H9 (cell line): Measurements from ENCODE around the gene VIM. TPM values are rescaled to one million over a fixed set of nuclear protein-coding genes. Genes with fewer than 3 reads are reported as not detected.

Source experiments
- DNase-seq: peaks from one replicate; pipeline ENCODE4 v3.0.0-alpha.2; 2017
- H2AFZ ChIP-seq: one replicate; pipeline ENCODE4 v1.6.1; 2013; ENCODE audit warnings: mild to moderate bottlenecking, low read length, control low read depth, moderate library complexity
- H2AK5ac ChIP-seq: 2 replicates; pipeline ENCODE4 v1.6.1; 2013; ENCODE audit warnings: low read length, control low read depth, mixed read lengths; ENCODE audit not compliant: insufficient read length
- H2BK120ac ChIP-seq: one replicate; pipeline ENCODE4 v1.6.1; 2013; ENCODE audit warnings: low read depth, mild to moderate bottlenecking, low read length, control low read depth, inconsistent platforms; ENCODE audit not compliant: poor library complexity, severe bottlenecking
- H2BK12ac ChIP-seq: 2 replicates; pipeline ENCODE4 v1.6.1; 2013; ENCODE audit warnings: low read length, control low read depth, mixed read lengths, low read depth; ENCODE audit not compliant: insufficient read length
- H2BK15ac ChIP-seq: 2 replicates; pipeline ENCODE4 v1.6.1; 2013; ENCODE audit warnings: low read depth, low read length, control low read depth
- H2BK20ac ChIP-seq: one replicate; pipeline ENCODE4 v1.6.1; 2013; ENCODE audit warnings: low read depth, mild to moderate bottlenecking, low read length, control low read depth, inconsistent platforms; ENCODE audit not compliant: poor library complexity, severe bottlenecking
- H2BK5ac ChIP-seq: 2 replicates; pipeline ENCODE4 v1.6.1; 2013; ENCODE audit warnings: low read length, control low read depth, mixed read lengths; ENCODE audit not compliant: insufficient read length
- H3K14ac ChIP-seq: 2 replicates; pipeline ENCODE4 v1.6.1; 2013; ENCODE audit warnings: low read length, control low read depth; ENCODE audit not compliant: insufficient read depth
- H3K18ac ChIP-seq: 2 replicates; pipeline ENCODE4 v1.6.1; 2013; ENCODE audit warnings: low read depth, mild to moderate bottlenecking, mixed read lengths, low read length, control low read depth; ENCODE audit not compliant: insufficient read length
- H3K23ac ChIP-seq: 2 replicates; pipeline ENCODE4 v1.6.1; 2013; ENCODE audit warnings: low read length, control low read depth, mixed read lengths, low read depth; ENCODE audit not compliant: insufficient read length
- H3K23me2 ChIP-seq: 2 replicates; pipeline ENCODE4 v1.6.1; 2013; ENCODE audit warnings: low read depth, mild to moderate bottlenecking, mixed read lengths, low read length, control low read depth; ENCODE audit not compliant: insufficient read length, poor library complexity, severe bottlenecking
- H3K27ac ChIP-seq: 2 replicates; pipeline ENCODE4 v1.5.1; 2013; ENCODE audit warnings: low read length, control low read depth, mixed read lengths, low read depth; ENCODE audit not compliant: insufficient read length
- H3K27me3 ChIP-seq: 2 replicates; pipeline ENCODE4 v1.6.1; 2013; ENCODE audit warnings: low read length, control low read depth, inconsistent platforms; ENCODE audit not compliant: insufficient read depth
- H3K4ac ChIP-seq: 2 replicates; pipeline ENCODE4 v1.6.1; 2013; ENCODE audit warnings: low read depth, mild to moderate bottlenecking, control low read depth, inconsistent platforms, low read length, moderate library complexity
- H3K4me1 ChIP-seq: 2 replicates; pipeline ENCODE4 v1.6.1; 2013; ENCODE audit warnings: low read length, control low read depth, inconsistent platforms; ENCODE audit not compliant: insufficient read depth
- H3K4me2 ChIP-seq: 2 replicates; pipeline ENCODE4 v1.6.1; 2013; ENCODE audit warnings: low read length, control low read depth, mixed read lengths; ENCODE audit not compliant: insufficient read length, insufficient read depth
- H3K56ac ChIP-seq: 2 replicates; pipeline ENCODE4 v1.6.1; 2013; ENCODE audit warnings: low read depth, mild to moderate bottlenecking, mixed read lengths, low read length, control low read depth; ENCODE audit not compliant: insufficient read length
- H3K79me1 ChIP-seq: 2 replicates; pipeline ENCODE4 v1.6.1; 2013; ENCODE audit warnings: low read depth, mild to moderate bottlenecking, moderate library complexity, low read length, control low read depth, inconsistent platforms; ENCODE audit not compliant: insufficient read depth, poor library complexity, severe bottlenecking
- H3K79me2 ChIP-seq: 2 replicates; pipeline ENCODE4 v1.6.1; 2013; ENCODE audit warnings: low read length, control low read depth, inconsistent platforms; ENCODE audit not compliant: insufficient read depth
- H3K9ac ChIP-seq: 2 replicates; pipeline ENCODE4 v1.6.1; 2013; ENCODE audit warnings: low read length, control low read depth, mixed read lengths; ENCODE audit not compliant: insufficient read length; ENCODE audit errors: extremely low read depth
- H3K9me3 ChIP-seq: one replicate; pipeline ENCODE4 v1.6.1; 2013; ENCODE audit warnings: low read depth, low read length, inconsistent platforms; ENCODE audit not compliant: control insufficient read depth
- H3T11ph ChIP-seq: one replicate; pipeline ENCODE4 v1.6.1; 2013; ENCODE audit warnings: mild to moderate bottlenecking, low read length, control low read depth, inconsistent platforms
- H4K20me1 ChIP-seq: one replicate; pipeline ENCODE4 v1.6.1; 2013; ENCODE audit not compliant: control insufficient read depth, insufficient read length, insufficient read depth
- H4K5ac ChIP-seq: 2 replicates; pipeline ENCODE4 v1.6.1; 2013; ENCODE audit warnings: low read depth, mild to moderate bottlenecking, mixed read lengths, low read length, control low read depth; ENCODE audit not compliant: insufficient read length
- H4K8ac ChIP-seq: replicated peaks from 2 replicates; pipeline ENCODE4 v1.6.1; 2013; ENCODE audit warnings: low read length, control low read depth, mixed read lengths, low read depth; ENCODE audit not compliant: insufficient read length
- H4K91ac ChIP-seq: 2 replicates; pipeline ENCODE4 v1.6.1; 2013; ENCODE audit warnings: low read depth, mild to moderate bottlenecking, moderate library complexity, mixed read lengths, low read length, control low read depth; ENCODE audit not compliant: insufficient read length
- H3K27ac Mint-ChIP-seq, 3 experiments: 2 replicates in 2 of 3; 3 replicates in 1 of 3; pipeline ENCODE4 v1.8.0; 2020 to 2021; ENCODE audit warnings: mixed read lengths in 3 of 3, mild to moderate bottlenecking in 1 of 3, moderate library complexity in 1 of 3
- H3K27me3 Mint-ChIP-seq: 2 replicates; pipeline ENCODE4 v1.8.0; 2021; ENCODE audit warnings: low read depth, mild to moderate bottlenecking, moderate library complexity, mixed read lengths
- H3K36me3 Mint-ChIP-seq, 3 experiments: 2 replicates in 2 of 3; 3 replicates in 1 of 3; pipeline ENCODE4 v1.8.0; 2020 to 2021; ENCODE audit warnings: low read depth in 3 of 3, mixed read lengths in 3 of 3; ENCODE audit not compliant: insufficient read depth in 1 of 3
- H3K4me1 Mint-ChIP-seq, 2 experiments: 2 replicates each; pipeline ENCODE4 v1.8.0; 2020; ENCODE audit warnings: mixed read lengths in 2 of 2
- H3K4me3 Mint-ChIP-seq, 2 experiments: 2 replicates in 1 of 2; 3 replicates in 1 of 2; pipeline ENCODE4 v1.8.0; 2020 to 2021; ENCODE audit warnings: mild to moderate bottlenecking in 2 of 2, mixed read lengths in 2 of 2, moderate library complexity in 1 of 2
- H3K9me3 Mint-ChIP-seq, 2 experiments: 2 replicates in 1 of 2; 3 replicates in 1 of 2; pipeline ENCODE4 v1.8.0; 2020; ENCODE audit warnings: mild to moderate bottlenecking in 2 of 2, mixed read lengths in 2 of 2, moderate library complexity in 1 of 2
- WGBS: extraction: QIAGEN DNeasy Blood & Tissue Kit; methylation state at CpG from one replicate; pipeline ENCODE4 v1.1.7; 2013; ENCODE audit warnings: missing lambda C conversion rate, low lambda C conversion rate, mixed read lengths; ENCODE audit not compliant: insufficient read length; ENCODE audit errors: extremely low coverage; 5-methylcytosine and 5-hydroxymethylcytosine counted together
- total RNA-seq: library from RNA; stranded (reverse); gene quantifications from 2 replicates; pipeline ENCODE4 v1.2.1, GENCODE V29; 2021
- TF ChIP-seq, protein P1 (sequence below): fragments of 200-600 bp; sonication (generic); conservative IDR thresholded peaks from 3 replicates; pipeline ENCODE4 v1.8.0; 2021; ENCODE audit warnings: antibody characterized with exemption, mild to moderate bottlenecking

VIM gene
- total RNA-seq, 1 experiment from 2014 or later: 232 TPM

DNA sequence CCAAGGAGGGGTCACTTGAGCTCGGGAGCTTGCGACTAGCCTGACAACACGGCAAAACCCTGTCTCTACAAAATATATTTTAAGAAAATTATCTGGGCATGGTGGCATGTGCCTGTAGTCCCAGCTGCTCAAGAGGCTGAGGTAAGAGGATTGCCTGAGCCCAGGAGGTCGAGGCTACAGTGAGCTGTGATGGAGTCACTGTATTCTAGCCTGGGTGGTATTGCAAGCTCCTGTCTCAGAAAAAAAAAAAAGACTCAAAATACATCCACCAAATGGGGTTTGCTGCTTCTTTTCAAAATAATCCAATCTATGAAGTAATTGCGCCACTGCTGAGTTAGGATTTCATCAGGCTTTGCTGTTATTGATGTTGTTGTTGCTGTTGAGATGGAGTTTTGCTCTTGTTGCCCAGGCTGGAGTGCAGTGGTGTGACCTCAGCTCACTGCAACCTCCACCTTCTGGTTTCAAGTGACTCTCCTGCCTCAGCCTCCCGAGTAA, 11.1 kb upstream of the VIM start:
- Histone ChIP-seq H3K9me3 (no peaks in the 10 kb centered on the region), H4K5ac (no peak overlapping the region), H4K91ac (no peak overlapping the region), H3K14ac (no peak overlapping the region), H3K4me1 (peaks cover 7% of the 10 kb centered on the region; the same call in 1 of the 2 replicates), H3K4ac (no peak overlapping the region), H2AK5ac (no peak overlapping the region), H3K56ac (no peak overlapping the region), H3K18ac (no peak overlapping the region), H3K79me1 (no peaks in the 10 kb centered on the region), H4K8ac (no peak overlapping the region), H2BK120ac (no peak overlapping the region), H3T11ph (no peak overlapping the region), H3K79me2 (no peaks in the 10 kb centered on the region), H3K23ac (no peak overlapping the region), H3K27ac (no peak overlapping the region), H3K23me2 (no peaks in the 10 kb centered on the region), H2BK20ac (no peak overlapping the region), H3K27me3 (no peaks in the 10 kb centered on the region), H2BK12ac (no peak overlapping the region), H3K4me2 (no peak overlapping the region), H4K20me1 (no peaks in the 10 kb centered on the region), H2AFZ (no peak overlapping the region), H2BK15ac (no peak overlapping the region), H2BK5ac (no peak overlapping the region), H3K9ac (no peak overlapping the region)
- Mint-ChIP-seq H3K27ac (peak overlapping the region in 2 of 3 experiments; percentile 16 to 69; a peak in 1 of 7 replicates), H3K36me3 (no peaks in the 10 kb centered on the region; a peak in 1 of 7 replicates), H3K4me1 (peaks cover 50 to 57% of the 10 kb centered on the region in 2 experiments), H3K27me3 (no peaks in the 10 kb centered on the region), H3K9me3 (no peaks in the 10 kb centered on the region), H3K4me3 (no peak overlapping the region)
- TF ChIP-seq, protein P1, sequence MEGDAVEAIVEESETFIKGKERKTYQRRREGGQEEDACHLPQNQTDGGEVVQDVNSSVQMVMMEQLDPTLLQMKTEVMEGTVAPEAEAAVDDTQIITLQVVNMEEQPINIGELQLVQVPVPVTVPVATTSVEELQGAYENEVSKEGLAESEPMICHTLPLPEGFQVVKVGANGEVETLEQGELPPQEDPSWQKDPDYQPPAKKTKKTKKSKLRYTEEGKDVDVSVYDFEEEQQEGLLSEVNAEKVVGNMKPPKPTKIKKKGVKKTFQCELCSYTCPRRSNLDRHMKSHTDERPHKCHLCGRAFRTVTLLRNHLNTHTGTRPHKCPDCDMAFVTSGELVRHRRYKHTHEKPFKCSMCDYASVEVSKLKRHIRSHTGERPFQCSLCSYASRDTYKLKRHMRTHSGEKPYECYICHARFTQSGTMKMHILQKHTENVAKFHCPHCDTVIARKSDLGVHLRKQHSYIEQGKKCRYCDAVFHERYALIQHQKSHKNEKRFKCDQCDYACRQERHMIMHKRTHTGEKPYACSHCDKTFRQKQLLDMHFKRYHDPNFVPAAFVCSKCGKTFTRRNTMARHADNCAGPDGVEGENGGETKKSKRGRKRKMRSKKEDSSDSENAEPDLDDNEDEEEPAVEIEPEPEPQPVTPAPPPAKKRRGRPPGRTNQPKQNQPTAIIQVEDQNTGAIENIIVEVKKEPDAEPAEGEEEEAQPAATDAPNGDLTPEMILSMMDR: no peak
- no CpG with 5 or more reads among the region's 6 CpGs for whole genome bisulfite sequencing
- DNase-seq: no peak
